ACC112 (cell line): ENCODE measurements around the gene MYOD1.

Source experiments
- H2AFZ ChIP-seq: fragments of 200-600 bp; sonication (generic); one replicate; pipeline ENCODE4 v1.6.0; 2017; ENCODE audit warnings: antibody characterized with exemption, low read length; ENCODE audit not compliant: unreplicated experiment
- H3K27ac ChIP-seq: fragments of 200-600 bp; sonication (generic); 2 replicates; pipeline ENCODE4 v1.5.1; 2014; ENCODE audit warnings: low read depth, mild to moderate bottlenecking, antibody characterized with exemption, low read length, moderate library complexity
- H3K27me3 ChIP-seq: fragments of 200-600 bp; sonication (generic); 2 replicates; pipeline ENCODE4 v1.6.1; 2014; ENCODE audit warnings: mild to moderate bottlenecking, antibody characterized with exemption, low read length, moderate library complexity, mixed read lengths; ENCODE audit not compliant: insufficient read depth
- H3K36me3 ChIP-seq: fragments of 200-600 bp; sonication (generic); 2 replicates; pipeline ENCODE4 v1.6.1; 2016; ENCODE audit warnings: mild to moderate bottlenecking, antibody characterized with exemption, low read length, moderate library complexity, mixed read lengths; ENCODE audit not compliant: insufficient read depth
- H3K4me1 ChIP-seq: fragments of 200-600 bp; sonication (generic); one replicate; pipeline ENCODE4 v1.6.1; 2016; ENCODE audit warnings: low read length, mixed read lengths; ENCODE audit not compliant: insufficient read depth, unreplicated experiment, control insufficient read depth
- H3K4me3 ChIP-seq: fragments of 200-600 bp; sonication (generic); 2 replicates; pipeline ENCODE4 v1.5.1; 2014; ENCODE audit warnings: mild to moderate bottlenecking, low read depth, low read length
- H3K79me2 ChIP-seq: fragments of 200-600 bp; sonication (generic); one replicate; pipeline ENCODE4 v1.6.0; 2016; ENCODE audit warnings: low read length; ENCODE audit not compliant: control insufficient read depth, unreplicated experiment, insufficient read depth

Gene MYOD1

GRCh38 chr11:17692931-17693330 is 26.4 kb upstream of the MYOD1 start:
- Histone ChIP-seq H3K4me1 (no peaks in the 10 kb centered on the region), H2AFZ (no peak overlapping the region), H3K27me3 (peaks cover 100% of the 10 kb centered on the region), H3K79me2 (no peaks in the 10 kb centered on the region), H3K27ac (no peak overlapping the region), H3K4me3 (no peak overlapping the region), H3K36me3 (no peaks in the 10 kb centered on the region)

GRCh38 chr11:17693531-17693930 is 25.8 kb upstream of the MYOD1 start:
- Histone ChIP-seq H3K36me3 (no peaks in the 10 kb centered on the region), H3K4me3 (no peak overlapping the region), H3K4me1 (no peaks in the 10 kb centered on the region), H3K27me3 (peaks cover 99% of the 10 kb centered on the region), H3K27ac (no peak overlapping the region), H3K79me2 (no peaks in the 10 kb centered on the region), H2AFZ (no peak overlapping the region)

- no peak overlapping the region for H2AFZ ChIP-seq
- no peaks in the 10 kb centered on the region for H3K4me1 ChIP-seq
- peaks cover 90% of the 10 kb centered on the region for H3K27me3 ChIP-seq
- no peaks in the 10 kb centered on the region for H3K79me2 ChIP-seq
- no peak overlapping the region for H3K27ac ChIP-seq
- no peak overlapping the region for H3K4me3 ChIP-seq
- H3K36me3 ChIP-seq = no peaks in the 10 kb centered on the region
These were observed 24.8 kb upstream of the MYOD1 start for GRCh38 chr11:17694494-17695110.

- Histone ChIP-seq H2AFZ (no peak overlapping the region), H3K4me3 (no peak overlapping the region), H3K27me3 (peaks cover 79% of the 10 kb centered on the region), H3K27ac (no peak overlapping the region), H3K79me2 (no peaks in the 10 kb centered on the region), H3K4me1 (no peaks in the 10 kb centered on the region), H3K36me3 (no peaks in the 10 kb centered on the region)
These were observed 23.6 kb upstream of the MYOD1 start for GRCh38 chr11:17695454-17696441.

GRCh38 chr11:17696741-17697140 is 22.6 kb upstream of the MYOD1 start:
- no peaks in the 10 kb centered on the region for H3K79me2 ChIP-seq
- no peaks in the 10 kb centered on the region for H3K4me1 ChIP-seq
- H3K27me3 ChIP-seq = peaks cover 69% of the 10 kb centered on the region
- H3K4me3 ChIP-seq = no peak overlapping the region
- H3K36me3 ChIP-seq = no peaks in the 10 kb centered on the region
- no peak overlapping the region for H3K27ac ChIP-seq
- H2AFZ ChIP-seq = no peak overlapping the region

GRCh38 chr11:17697175-17697949 is 22.0 kb upstream of the MYOD1 start:
- H3K27me3 ChIP-seq = peaks cover 63% of the 10 kb centered on the region
- no peaks in the 10 kb centered on the region for H3K4me1 ChIP-seq
- no peaks in the 10 kb centered on the region for H3K79me2 ChIP-seq
- no peak overlapping the region for H3K27ac ChIP-seq
- H3K4me3 ChIP-seq = no peak overlapping the region
- no peaks in the 10 kb centered on the region for H3K36me3 ChIP-seq
- no peak overlapping the region for H2AFZ ChIP-seq

- H3K4me3 ChIP-seq = no peak overlapping the region
- H3K27ac ChIP-seq = no peak overlapping the region
- no peaks in the 10 kb centered on the region for H3K4me1 ChIP-seq
- peaks cover 51% of the 10 kb centered on the region for H3K27me3 ChIP-seq
- no peak overlapping the region for H2AFZ ChIP-seq
- no peaks in the 10 kb centered on the region for H3K36me3 ChIP-seq
- no peaks in the 10 kb centered on the region for H3K79me2 ChIP-seq
These were observed 19.9 kb upstream of the MYOD1 start for GRCh38 chr11:17699147-17700114.

DNA sequence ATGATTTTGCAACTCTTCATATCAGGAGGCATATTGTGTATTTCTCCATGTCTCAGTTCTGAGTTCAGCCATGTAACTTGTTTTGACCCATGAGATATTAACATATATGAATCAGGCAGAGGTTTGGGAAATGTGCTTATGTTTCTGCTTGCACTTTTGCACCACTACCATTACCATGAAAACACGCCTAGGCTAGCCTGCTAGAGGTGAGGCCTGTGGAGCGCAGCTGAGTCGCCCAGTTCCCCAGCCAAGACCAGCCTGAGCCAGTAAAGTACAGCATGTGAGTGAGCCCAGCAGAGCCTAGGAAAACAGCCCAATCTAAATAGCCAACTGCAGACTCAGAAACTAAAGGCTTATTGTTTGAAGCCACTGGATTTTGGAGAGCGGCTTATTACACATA is 18.4 kb upstream of the MYOD1 start:
- Histone ChIP-seq H3K4me3 (no peak overlapping the region), H3K27me3 (peaks cover 51% of the 10 kb centered on the region), H3K36me3 (no peaks in the 10 kb centered on the region), H3K27ac (no peak overlapping the region), H3K79me2 (no peaks in the 10 kb centered on the region), H2AFZ (no peak overlapping the region), H3K4me1 (no peaks in the 10 kb centered on the region)

DNA sequence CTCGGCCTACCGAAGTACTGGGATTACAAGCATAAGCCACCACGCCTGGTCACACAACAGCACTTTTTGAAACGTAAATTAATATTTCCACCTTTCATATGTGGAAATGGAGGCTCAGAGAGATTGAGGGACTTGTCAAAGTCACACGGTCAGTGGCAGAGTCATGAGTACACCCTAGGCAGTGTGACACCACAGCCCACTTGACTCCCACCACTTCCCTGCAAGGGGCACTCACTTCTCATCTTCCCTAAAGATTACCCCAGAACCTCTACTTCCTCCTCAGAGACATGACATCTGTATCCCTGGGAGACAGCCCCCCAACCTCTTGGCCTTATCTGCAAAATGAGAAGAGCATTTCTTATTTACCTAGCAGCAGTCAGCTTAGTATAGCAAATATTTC is 16.5 kb upstream of the MYOD1 start:
- Histone ChIP-seq H3K36me3 (no peaks in the 10 kb centered on the region), H3K4me1 (no peaks in the 10 kb centered on the region), H3K27me3 (peaks cover 34% of the 10 kb centered on the region), H3K4me3 (no peak overlapping the region), H2AFZ (no peak overlapping the region), H3K79me2 (no peaks in the 10 kb centered on the region), H3K27ac (no peak overlapping the region)

- Histone ChIP-seq H2AFZ (no peak overlapping the region), H3K4me3 (no peak overlapping the region), H3K79me2 (no peaks in the 10 kb centered on the region), H3K4me1 (no peaks in the 10 kb centered on the region), H3K27ac (no peak overlapping the region), H3K36me3 (no peaks in the 10 kb centered on the region), H3K27me3 (peaks cover 34% of the 10 kb centered on the region)
These were observed 15.4 kb upstream of the MYOD1 start for GRCh38 chr11:17703951-17704350.
